Type B pancreatic cell (in vitro differentiated cells): ENCODE results near the gene RET. TPM values are rescaled to one million over a fixed set of nuclear protein-coding genes. Genes with fewer than 3 reads are reported as not detected.

Source experiments
- DNase-seq: peaks from one replicate; pipeline ENCODE4 v3.0.0; 2021; ENCODE audit warnings: mixed read lengths; ENCODE audit not compliant: unreplicated experiment; ENCODE audit errors: extremely low spot score
- H3K27ac Mint-ChIP-seq: 2 replicates; pipeline ENCODE4 v1.8.0; 2021; ENCODE audit warnings: mild to moderate bottlenecking, mixed read lengths
- H3K27me3 Mint-ChIP-seq: 2 replicates; pipeline ENCODE4 v1.8.0; 2021; ENCODE audit warnings: mixed read lengths
- H3K36me3 Mint-ChIP-seq: 2 replicates; pipeline ENCODE4 v1.8.0; 2021; ENCODE audit warnings: mixed read lengths
- H3K4me1 Mint-ChIP-seq: one replicate; pipeline ENCODE4 v1.8.0; 2021; ENCODE audit warnings: mixed read lengths; ENCODE audit not compliant: unreplicated experiment
- H3K4me3 Mint-ChIP-seq: 2 replicates; pipeline ENCODE4 v1.8.0; 2021; ENCODE audit warnings: mild to moderate bottlenecking, mixed read lengths
- H3K9me3 Mint-ChIP-seq: 2 replicates; pipeline ENCODE4 v1.8.0; 2021; ENCODE audit warnings: mixed read lengths
- CTCF ChIP-seq: fragments of 200-600 bp; sonication (generic); conservative IDR thresholded peaks from 2 replicates; pipeline ENCODE4 v1.5.0; 2021; ENCODE audit warnings: antibody characterized with exemption, mild to moderate bottlenecking
- total RNA-seq: library from RNA; stranded (reverse); gene quantifications from 2 replicates; pipeline ENCODE4 v1.2.1, GENCODE V29; 2021; ENCODE audit warnings: low replicate concordance

RET gene
- total RNA-seq, 1 donor from 2014 or later, result 8.2 TPM

DNA sequence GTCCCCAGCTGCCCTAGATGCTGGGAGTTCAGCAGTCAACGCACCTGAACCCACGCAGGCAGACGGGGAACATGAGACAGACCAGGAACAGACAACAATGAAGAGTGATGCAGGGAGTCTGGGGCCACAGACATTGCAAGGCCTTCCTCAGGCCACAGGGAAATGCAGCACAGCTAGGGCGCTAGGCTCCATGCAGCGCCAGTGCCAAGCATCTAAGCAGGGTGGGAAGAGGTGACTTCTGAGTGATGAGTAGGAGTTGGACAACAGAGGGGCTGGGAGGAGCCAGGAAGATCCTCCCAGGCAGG lies 7.7 kb upstream of the RET start:
- H3K4me1 Mint-ChIP-seq, result peaks cover 9% of the 10 kb centered on the region
- no peaks in the 10 kb centered on the region for H3K9me3 Mint-ChIP-seq
- no peak overlapping the region for H3K4me3 Mint-ChIP-seq
- no peaks in the 10 kb centered on the region for H3K36me3 Mint-ChIP-seq
- TF ChIP-seq CTCF, result no peak
- DNase-seq, result no peak
- H3K27me3 Mint-ChIP-seq, result peaks cover 39% of the 10 kb centered on the region
- H3K27ac Mint-ChIP-seq, result no peak overlapping the region

- TF ChIP-seq CTCF, result no peak
- Mint-ChIP-seq H3K27ac (no peak overlapping the region), H3K4me3 (no peak overlapping the region), H3K27me3 (peaks cover 40% of the 10 kb centered on the region), H3K4me1 (peaks cover 9% of the 10 kb centered on the region), H3K9me3 (no peaks in the 10 kb centered on the region), H3K36me3 (no peaks in the 10 kb centered on the region)
- no peak for DNase-seq
Observed at GRCh38 chr10:43069579-43069978, 7.3 kb upstream of the RET start.

DNA sequence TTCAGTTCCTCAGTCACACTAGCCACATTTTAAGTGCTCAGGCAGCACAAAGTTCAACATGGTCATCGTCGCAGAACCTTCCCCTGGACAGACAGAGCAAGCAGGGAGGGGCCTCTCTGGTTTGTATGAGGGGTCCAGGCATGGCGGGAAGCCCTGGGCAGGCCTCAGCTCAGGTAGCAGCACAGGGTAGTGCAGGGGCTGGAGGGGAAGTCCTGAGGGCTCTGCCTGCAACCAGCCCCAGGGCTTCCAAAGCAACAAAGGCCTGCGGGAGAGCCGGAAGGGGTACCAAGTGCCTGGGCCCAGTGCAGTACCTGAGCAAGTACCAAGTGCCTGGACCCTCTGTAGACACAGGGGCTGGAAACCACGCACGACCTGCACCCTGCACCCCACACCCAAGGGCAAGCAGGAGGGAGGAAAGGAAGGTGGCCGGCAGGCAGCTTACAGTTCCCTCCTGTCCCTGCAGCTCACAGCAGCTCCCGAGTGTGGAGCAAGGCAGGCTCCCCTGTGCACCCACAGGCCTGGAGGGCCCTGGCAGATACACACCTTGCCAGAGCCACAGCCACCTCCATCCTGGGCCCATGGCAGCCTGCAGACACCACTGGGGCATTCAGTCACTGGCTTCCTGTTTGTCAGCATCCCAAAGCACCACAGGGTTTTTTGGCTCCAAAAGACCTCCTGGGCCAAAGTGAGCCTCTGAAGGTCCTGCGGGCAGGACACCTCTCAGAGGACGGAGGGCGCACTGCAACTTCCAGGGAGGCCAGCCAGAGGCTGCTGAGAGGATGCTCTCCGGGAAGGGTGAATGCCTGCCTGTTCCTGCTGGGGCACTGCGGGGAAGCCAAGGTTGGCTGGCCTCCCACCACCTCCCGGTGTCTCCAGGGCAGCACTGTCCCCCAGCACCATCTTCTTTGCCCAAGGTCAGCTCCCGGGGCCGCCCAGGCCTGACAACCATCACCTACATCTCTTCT lies 6.5 kb upstream of the RET start:
- Mint-ChIP-seq H3K36me3 (no peaks in the 10 kb centered on the region), H3K27me3 (peaks cover 47% of the 10 kb centered on the region), H3K4me3 (no peak overlapping the region), H3K4me1 (peaks cover 9% of the 10 kb centered on the region), H3K9me3 (no peaks in the 10 kb centered on the region), H3K27ac (no peak overlapping the region)
- no peak for DNase-seq
- no peak for TF ChIP-seq CTCF

GRCh38 chr10:43071865-43072650 lies 4.8 kb upstream of the RET start:
- H3K36me3 Mint-ChIP-seq, result no peaks in the 10 kb centered on the region
- H3K27me3 Mint-ChIP-seq, result peaks cover 58% of the 10 kb centered on the region
- peaks cover 9% of the 10 kb centered on the region for H3K4me1 Mint-ChIP-seq
- no peak overlapping the region for H3K27ac Mint-ChIP-seq
- no peak for TF ChIP-seq CTCF
- H3K9me3 Mint-ChIP-seq, result no peaks in the 10 kb centered on the region
- no peak overlapping the region for H3K4me3 Mint-ChIP-seq
- DNase-seq, result no peak

DNA sequence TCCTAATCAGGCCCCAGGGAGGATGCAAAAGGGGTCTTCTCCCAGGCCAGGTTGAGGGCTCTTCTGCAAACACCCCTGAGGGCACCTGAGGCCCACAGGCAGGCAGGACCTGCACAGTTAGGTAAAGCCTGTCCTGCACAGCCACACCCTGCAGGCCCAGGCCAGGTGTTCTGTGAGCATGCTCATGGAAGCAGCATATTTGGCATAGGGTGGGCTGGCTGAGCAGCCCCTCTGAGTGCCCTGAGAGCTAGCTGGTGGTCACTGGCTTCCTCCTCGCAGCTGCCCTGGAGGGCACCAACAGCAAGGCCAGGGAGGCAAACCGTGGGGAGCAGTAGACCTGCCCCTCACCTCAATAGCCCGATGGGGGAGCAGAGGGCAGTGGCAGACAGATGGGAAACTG lies 3.7 kb upstream of the RET start:
- Mint-ChIP-seq H3K4me1 (peaks cover 9% of the 10 kb centered on the region), H3K9me3 (no peaks in the 10 kb centered on the region), H3K27me3 (peaks cover 66% of the 10 kb centered on the region), H3K36me3 (no peaks in the 10 kb centered on the region), H3K4me3 (no peak overlapping the region), H3K27ac (no peak overlapping the region)
- DNase-seq, result no peak
- TF ChIP-seq CTCF, result no peak
